CD4-positive, CD25-positive, alpha-beta regulatory T cell (primary cell): ENCODE measurements around the gene PARD3. TPM values are rescaled to one million over a fixed set of nuclear protein-coding genes. Genes with fewer than 3 reads are reported as not detected.

ENCODE experiments used
- ATAC-seq, 2 donors: fragments of 150-1000 bp; cut with Tn5 transposase; one replicate each; pipeline ENCODE4 v1.10.0; 2021; ENCODE audit warnings: low read depth in 2 of 2, moderate number of reproducible peaks in 2 of 2, moderate library complexity in 1 of 2
- DNase-seq, 3 donors: peaks; one replicate each; pipeline versions ENCODE4 v3.0.0 to v3.0.0-alpha.2; 2012 to 2022; ENCODE audit warnings: mixed read lengths in 1 of 3
- H3K27ac ChIP-seq: one replicate; pipeline ENCODE4 v1.7.0; 2013; ENCODE audit warnings: mild to moderate bottlenecking, low read length; ENCODE audit not compliant: insufficient read depth, poor library complexity, severe bottlenecking
- H3K27me3 ChIP-seq: one replicate; pipeline ENCODE4 v1.7.0; 2013; ENCODE audit warnings: low read length; ENCODE audit not compliant: control insufficient read depth, insufficient read depth
- H3K36me3 ChIP-seq: one replicate; pipeline ENCODE4 v1.7.0; 2013; ENCODE audit warnings: mild to moderate bottlenecking, low read length, moderate library complexity; ENCODE audit not compliant: control insufficient read depth, insufficient read depth
- H3K4me1 ChIP-seq: 2 replicates; pipeline ENCODE4 v1.7.0; 2013; ENCODE audit warnings: mild to moderate bottlenecking, low read length; ENCODE audit not compliant: insufficient read depth, control insufficient read depth, poor library complexity, severe bottlenecking
- H3K4me3 ChIP-seq: one replicate; pipeline ENCODE4 v1.7.0; 2013; ENCODE audit warnings: low read depth, mild to moderate bottlenecking, low read length, moderate library complexity
- H3K9me3 ChIP-seq, 2 experiments: 1 replicate in 1 of 2; 2 replicates in 1 of 2; pipeline ENCODE4 v1.7.0; 2013; ENCODE audit warnings: low read length in 2 of 2, mild to moderate bottlenecking in 1 of 2, moderate library complexity in 1 of 2; ENCODE audit not compliant: control insufficient read depth in 2 of 2
- H3K27ac Mint-ChIP-seq, 3 donors: one replicate each; pipeline ENCODE4 v1.8.0; 2020 to 2022; ENCODE audit warnings: mild to moderate bottlenecking in 3 of 3, mixed read lengths in 3 of 3, moderate library complexity in 2 of 3
- H3K27me3 Mint-ChIP-seq: one replicate; pipeline ENCODE4 v1.8.0; 2022; ENCODE audit warnings: mild to moderate bottlenecking, mixed read lengths
- H3K36me3 Mint-ChIP-seq: one replicate; pipeline ENCODE4 v1.8.0; 2020; ENCODE audit warnings: mixed read lengths
- H3K4me1 Mint-ChIP-seq, 4 donors: one replicate each; pipeline ENCODE4 v1.8.0; 2020 to 2022; ENCODE audit warnings: mixed read lengths in 4 of 4, mild to moderate bottlenecking in 1 of 4
- H3K4me3 Mint-ChIP-seq, 4 donors: one replicate each; pipeline ENCODE4 v1.8.0; 2020 to 2022; ENCODE audit warnings: mild to moderate bottlenecking in 4 of 4, mixed read lengths in 4 of 4, moderate library complexity in 3 of 4
- H3K9me3 Mint-ChIP-seq, 7 donors: one replicate each; pipeline ENCODE4 v1.8.0; 2020 to 2022; ENCODE audit warnings: mixed read lengths in 7 of 7, mild to moderate bottlenecking in 3 of 7, moderate library complexity in 2 of 7
- polyA plus RNA-seq, 4 donors: library from polyadenylated mRNA; unstranded; fragments of 300-500 nt; fragmentation: Illumina TruSeq; gene quantifications; one replicate each; pipeline ENCODE4 v1.2.3, GENCODE V29; 2021
- total RNA-seq: library from RNA; stranded (reverse); gene quantifications from one replicate; pipeline ENCODE4 v1.2.3, GENCODE V29; 2022

Gene PARD3
- total and polyA plus RNA-seq, 5 donors from 2014 or later: 0.08 to 0.79 TPM; not detected in 3

GRCh38 chr10:34699904-34700517 lies 115.1 kb downstream of the PARD3 start:
- H3K4me3 ChIP-seq: no peak overlapping the region
- Mint-ChIP-seq H3K4me3 (no peak overlapping the region), H3K27me3 (peaks cover 7% of the 10 kb centered on the region), H3K36me3 (no peaks in the 10 kb centered on the region), H3K27ac (no peak overlapping the region), H3K9me3 (peaks cover 0 to 1% (median 0%) of the 10 kb centered on the region in 7 donors), H3K4me1 (peaks cover 0 to 2% (median under 1%) of the 10 kb centered on the region in 4 donors)
- H3K9me3 ChIP-seq: no peaks in the 10 kb centered on the region
- no peak overlapping the region for H3K27ac ChIP-seq
- H3K36me3 ChIP-seq: no peaks in the 10 kb centered on the region
- no peaks in the 10 kb centered on the region for H3K4me1 ChIP-seq
- no peaks in the 10 kb centered on the region for H3K27me3 ChIP-seq
- ATAC-seq (no peak), DNase-seq (no peak)

GRCh38 chr10:34698979-34699378 lies 116.1 kb downstream of the PARD3 start:
- Mint-ChIP-seq H3K4me1 (peaks cover 0 to 2% (median under 1%) of the 10 kb centered on the region in 4 donors), H3K27ac (no peak overlapping the region), H3K9me3 (peaks cover 0 to 1% (median 0%) of the 10 kb centered on the region in 7 donors), H3K4me3 (no peak overlapping the region), H3K36me3 (no peaks in the 10 kb centered on the region), H3K27me3 (peaks cover 7% of the 10 kb centered on the region)
- Histone ChIP-seq H3K27me3 (no peaks in the 10 kb centered on the region), H3K27ac (no peak overlapping the region), H3K4me3 (no peak overlapping the region), H3K4me1 (no peaks in the 10 kb centered on the region), H3K9me3 (no peaks in the 10 kb centered on the region), H3K36me3 (no peaks in the 10 kb centered on the region)
- ATAC-seq (no peak), DNase-seq (no peak)

GRCh38 chr10:34698248-34698831 lies 116.8 kb downstream of the PARD3 start:
- Histone ChIP-seq H3K4me1 (no peaks in the 10 kb centered on the region), H3K27ac (no peak overlapping the region), H3K4me3 (no peak overlapping the region), H3K9me3 (no peaks in the 10 kb centered on the region), H3K27me3 (no peaks in the 10 kb centered on the region), H3K36me3 (no peaks in the 10 kb centered on the region)
- Mint-ChIP-seq H3K27me3 (peaks cover 7% of the 10 kb centered on the region), H3K36me3 (no peaks in the 10 kb centered on the region), H3K4me1 (peaks cover 0 to 2% (median under 1%) of the 10 kb centered on the region in 4 donors), H3K27ac (no peak overlapping the region), H3K9me3 (peaks cover 0 to 1% (median 0%) of the 10 kb centered on the region in 7 donors), H3K4me3 (no peak overlapping the region)
- ATAC-seq (no peak), DNase-seq (no peak)

- ATAC-seq: no peak
- Mint-ChIP-seq H3K27me3 (peaks cover 7% of the 10 kb centered on the region), H3K36me3 (no peaks in the 10 kb centered on the region), H3K4me3 (no peak overlapping the region), H3K27ac (no peak overlapping the region), H3K4me1 (peaks cover 0 to 2% (median under 1%) of the 10 kb centered on the region in 4 donors), H3K9me3 (peaks cover 0 to 1% (median 0%) of the 10 kb centered on the region in 7 donors)
- H3K4me1 ChIP-seq: no peaks in the 10 kb centered on the region
- H3K4me3 ChIP-seq: no peak overlapping the region
- no peaks in the 10 kb centered on the region for H3K9me3 ChIP-seq
- DNase-seq: no peak
- no peak overlapping the region for H3K27ac ChIP-seq
- H3K27me3 ChIP-seq: no peaks in the 10 kb centered on the region
- H3K36me3 ChIP-seq: no peaks in the 10 kb centered on the region
Measured at GRCh38 chr10:34697351-34698247, 117.5 kb downstream of the PARD3 start.

- H3K9me3 Mint-ChIP-seq: peaks cover 0 to 1% (median 0%) of the 10 kb centered on the region in 7 donors
- H3K4me3 Mint-ChIP-seq: no peak overlapping the region
- ATAC-seq: no peak
- DNase-seq: peak in 1 of 3 donors; percentile 29
- no peak overlapping the region for H3K27ac ChIP-seq
- H3K4me1 ChIP-seq: no peaks in the 10 kb centered on the region
- H3K27me3 ChIP-seq: no peaks in the 10 kb centered on the region
- H3K9me3 ChIP-seq: no peaks in the 10 kb centered on the region
- peaks cover 0 to 2% (median under 1%) of the 10 kb centered on the region in 4 donors for H3K4me1 Mint-ChIP-seq
- H3K36me3 Mint-ChIP-seq: no peaks in the 10 kb centered on the region
- H3K27me3 Mint-ChIP-seq: peaks cover 7% of the 10 kb centered on the region
- H3K4me3 ChIP-seq: no peak overlapping the region
- no peak overlapping the region for H3K27ac Mint-ChIP-seq
- no peaks in the 10 kb centered on the region for H3K36me3 ChIP-seq
Measured at GRCh38 chr10:34696423-34696822, 118.7 kb downstream of the PARD3 start.

GRCh38 chr10:34690383-34691049 lies 124.6 kb downstream of the PARD3 start:
- H3K27ac Mint-ChIP-seq: no peak overlapping the region

GRCh38 chr10:34689053-34689452 lies 126.0 kb downstream of the PARD3 start:
- DNase-seq: no peak
- Histone ChIP-seq H3K9me3 (no peaks in the 10 kb centered on the region), H3K4me3 (no peak overlapping the region), H3K36me3 (no peaks in the 10 kb centered on the region), H3K4me1 (no peaks in the 10 kb centered on the region), H3K27me3 (no peaks in the 10 kb centered on the region), H3K27ac (no peak overlapping the region)
- Mint-ChIP-seq H3K4me3 (no peak overlapping the region), H3K27me3 (no peaks in the 10 kb centered on the region), H3K27ac (no peak overlapping the region), H3K9me3 (peaks cover 0 to 2% (median 0%) of the 10 kb centered on the region in 7 donors), H3K4me1 (no peaks in the 10 kb centered on the region), H3K36me3 (no peaks in the 10 kb centered on the region)
- ATAC-seq: no peak

More at GRCh38 chr10:34690383-34691049, 124.6 kb downstream of the PARD3 start:
- Histone ChIP-seq H3K4me3 (no peak overlapping the region), H3K36me3 (no peaks in the 10 kb centered on the region), H3K27ac (no peak overlapping the region), H3K4me1 (no peaks in the 10 kb centered on the region), H3K9me3 (no peaks in the 10 kb centered on the region), H3K27me3 (no peaks in the 10 kb centered on the region)
- no peaks in the 10 kb centered on the region for H3K27me3 Mint-ChIP-seq
- ATAC-seq (no peak), DNase-seq (no peak)
- no peak overlapping the region for H3K4me3 Mint-ChIP-seq
- peaks cover 0 to 2% (median 0%) of the 10 kb centered on the region in 7 donors for H3K9me3 Mint-ChIP-seq
- no peaks in the 10 kb centered on the region for H3K4me1 Mint-ChIP-seq
- H3K36me3 Mint-ChIP-seq: no peaks in the 10 kb centered on the region
